ENCODE data around the gene SLIT3. TPM values are rescaled to one million over a fixed set of nuclear protein-coding genes. Genes with fewer than 3 reads are reported as not detected.

Gene SLIT3
- total RNA-seq, 1 donor from 2014 or later, result 70.0 TPM

- DNase-seq (no peak), ATAC-seq (no peak)
- intact Hi-C loops (cut with DNase I), result no loop called here
- Histone ChIP-seq H3K36me3 (no peaks in the 10 kb centered on the region), H3K9me3 (no peaks in the 10 kb centered on the region), H3K4me3 (no peak overlapping the region), H3K27ac (no peak overlapping the region), H3K4me1 (no peaks in the 10 kb centered on the region), H3K27me3 (no peaks in the 10 kb centered on the region)
- TF ChIP-seq CTCF (IDR thresholded peaks at IDR 0.05), result no peak
Measured at GRCh38 chr5:168867241-168867640, 433.7 kb downstream of the SLIT3 start.

- no peaks in the 10 kb centered on the region for H3K36me3 ChIP-seq
- ATAC-seq, result no peak
- no peaks in the 10 kb centered on the region for H3K9me3 ChIP-seq
- no peak overlapping the region for H3K27ac ChIP-seq
- H3K27me3 ChIP-seq, result no peaks in the 10 kb centered on the region
- no peak for TF ChIP-seq CTCF (IDR thresholded peaks at IDR 0.05)
- intact Hi-C loops (cut with DNase I), result no loop called here
- DNase-seq, result no peak
- H3K4me1 ChIP-seq, result no peaks in the 10 kb centered on the region
- no peak overlapping the region for H3K4me3 ChIP-seq
Measured at GRCh38 chr5:168865968-168866367, 435.0 kb downstream of the SLIT3 start.

- no peaks in the 10 kb centered on the region for H3K36me3 ChIP-seq
- H3K27ac ChIP-seq, result no peak overlapping the region
- DNase-seq (no peak), ATAC-seq (no peak)
- H3K4me3 ChIP-seq, result no peak overlapping the region
- no peaks in the 10 kb centered on the region for H3K4me1 ChIP-seq
- no peaks in the 10 kb centered on the region for H3K27me3 ChIP-seq
- TF ChIP-seq CTCF (IDR thresholded peaks at IDR 0.05), result no peak
- intact Hi-C loops (cut with DNase I), result no loop called here
- no peaks in the 10 kb centered on the region for H3K9me3 ChIP-seq
Measured at GRCh38 chr5:168863021-168863420, 437.9 kb downstream of the SLIT3 start.

- no peaks in the 10 kb centered on the region for H3K27me3 ChIP-seq
- no peak for DNase-seq
- no peaks in the 10 kb centered on the region for H3K9me3 ChIP-seq
- no peak for TF ChIP-seq CTCF (IDR thresholded peaks at IDR 0.05)
- ATAC-seq, result no peak
- intact Hi-C loops (cut with DNase I), result no loop called here
- H3K4me3 ChIP-seq, result no peak overlapping the region
- no peaks in the 10 kb centered on the region for H3K36me3 ChIP-seq
- H3K27ac ChIP-seq, result no peak overlapping the region
- H3K4me1 ChIP-seq, result no peaks in the 10 kb centered on the region
Measured at GRCh38 chr5:168860503-168860902, 440.4 kb downstream of the SLIT3 start.

GRCh38 chr5:168860081-168860480, 440.9 kb downstream of the SLIT3 start:
- Histone ChIP-seq H3K4me1 (no peaks in the 10 kb centered on the region), H3K9me3 (no peaks in the 10 kb centered on the region), H3K27ac (no peak overlapping the region), H3K4me3 (no peak overlapping the region), H3K36me3 (no peaks in the 10 kb centered on the region), H3K27me3 (peaks cover 4% of the 10 kb centered on the region)
- intact Hi-C loops (cut with DNase I), result no loop called here
- no peak for TF ChIP-seq CTCF (IDR thresholded peaks at IDR 0.05)
- ATAC-seq (no peak), DNase-seq (no peak)

GRCh38 chr5:168859471-168859870, 441.5 kb downstream of the SLIT3 start:
- DNase-seq, result no peak
- intact Hi-C loops (cut with DNase I), result no loop called here
- Histone ChIP-seq H3K4me3 (no peak overlapping the region), H3K36me3 (no peaks in the 10 kb centered on the region), H3K9me3 (no peaks in the 10 kb centered on the region), H3K27me3 (peaks cover 10% of the 10 kb centered on the region), H3K4me1 (no peaks in the 10 kb centered on the region), H3K27ac (no peak overlapping the region)
- ATAC-seq, result no peak
- no peak for TF ChIP-seq CTCF (IDR thresholded peaks at IDR 0.05)

All from upper lobe of right lung (tissue), 1 donor.